GM19025 (cell line): Measurements from ENCODE around the gene MINK1.
"Not testable (repeated sequence)": the region's sequence is repeated elsewhere in the genome, so short reads cannot be mapped to it uniquely, and the experiment has no call there.

Experiments
- ATAC-seq: cut with Tn5 transposase; IDR thresholded peaks from one replicate; pipeline ENCODE4 v1.9.1; 2021; ENCODE audit warnings: mild to moderate bottlenecking, low read depth, moderate library complexity; ENCODE audit not compliant: unreplicated experiment

MINK1 gene

GRCh38 chr17:4843321-4844000, 10.3 kb downstream of the MINK1 start:
- no peak for ATAC-seq

GRCh38 chr17:4845118-4845517, 12.0 kb downstream of the MINK1 start:
- ATAC-seq: no peak

GRCh38 chr17:4846635-4847390, 13.7 kb downstream of the MINK1 start:
- ATAC-seq: no peak

GRCh38 chr17:4849011-4849536, 15.9 kb downstream of the MINK1 start:
- ATAC-seq: no peak

GRCh38 chr17:4850246-4850645, 17.1 kb downstream of the MINK1 start:
- ATAC-seq: no peak

- ATAC-seq: no peak
Observed at GRCh38 chr17:4851084-4851483, 17.9 kb downstream of the MINK1 start.

- ATAC-seq: no peak
Observed at GRCh38 chr17:4852567-4853207, 19.5 kb downstream of the MINK1 start.

- no peak for ATAC-seq
Observed at GRCh38 chr17:4853208-4853671, 20.1 kb downstream of the MINK1 start.

GRCh38 chr17:4854111-4854681, 21.1 kb downstream of the MINK1 start:
- no peak for ATAC-seq

- no peak for ATAC-seq
Observed at GRCh38 chr17:4856271-4856936, 23.3 kb downstream of the MINK1 start.

GRCh38 chr17:4856937-4857314, 23.8 kb downstream of the MINK1 start:
- no peak for ATAC-seq

- ATAC-seq: not testable (repeated sequence)
Observed at GRCh38 chr17:4857347-4857746, 24.2 kb downstream of the MINK1 start.

GRCh38 chr17:4858068-4858881, 25.1 kb downstream of the MINK1 start:
- no peak for ATAC-seq

GRCh38 chr17:4858882-4859260, 25.7 kb downstream of the MINK1 start:
- no peak for ATAC-seq

- ATAC-seq: no peak
Observed at GRCh38 chr17:4859816-4860625, 26.9 kb downstream of the MINK1 start.

- no peak for ATAC-seq
Observed at GRCh38 chr17:4860651-4861050, 27.5 kb downstream of the MINK1 start.

- no peak for ATAC-seq
Observed at GRCh38 chr17:4861052-4861451, 27.9 kb downstream of the MINK1 start.

GRCh38 chr17:4862720-4863119, 29.6 kb downstream of the MINK1 start:
- ATAC-seq: no peak

GRCh38 chr17:4863321-4863720, 30.2 kb downstream of the MINK1 start:
- ATAC-seq: no peak
